Heart right ventricle (tissue), 16 donors: Measurements from ENCODE around the gene NCBP3. TPM values are rescaled to one million over a fixed set of nuclear protein-coding genes. Genes with fewer than 3 reads are reported as not detected.

Source experiments
- ATAC-seq, 8 donors: fragments of 200-7000 bp; cut with Tn5 transposase; one replicate each; pipeline ENCODE4 v1.9.1; 2020; ENCODE audit warnings: mild to moderate bottlenecking in 8 of 8, moderate library complexity in 8 of 8, moderate number of reproducible peaks in 1 of 8
- DNase-seq, 2 donors: peaks; one replicate each; pipeline ENCODE4 v3.0.0-alpha.2; 2020
- H3K27ac ChIP-seq, 10 donors: fragments of 200-600 bp; sonication (generic) in 2 of 10; one replicate each; pipeline versions ENCODE4 v1.5.0 to v1.8.0; 2020 to 2022; ENCODE audit warnings: mild to moderate bottlenecking in 3 of 10
- H3K27me3 ChIP-seq, 7 donors: fragments of 200-600 bp; one replicate each; pipeline ENCODE4 v1.8.0; 2021 to 2022; ENCODE audit warnings: mild to moderate bottlenecking in 2 of 7
- H3K36me3 ChIP-seq, 9 donors: fragments of 200-600 bp; sonication (generic) in 1 of 9; one replicate each; pipeline versions ENCODE4 v1.5.0 to v1.8.0; 2020 to 2022; ENCODE audit warnings: mild to moderate bottlenecking in 2 of 9
- H3K4me1 ChIP-seq, 9 donors: fragments of 200-600 bp; sonication (generic) in 1 of 9; one replicate each; pipeline versions ENCODE4 v1.5.0 to v1.8.0; 2020 to 2022; ENCODE audit warnings: mild to moderate bottlenecking in 4 of 9
- H3K4me3 ChIP-seq, 10 donors: fragments of 200-600 bp; sonication (generic) in 2 of 10; one replicate each; pipeline versions ENCODE4 v1.5.0 to v1.8.0; 2020 to 2022; ENCODE audit warnings: mild to moderate bottlenecking in 7 of 10, moderate library complexity in 2 of 10
- H3K9me3 ChIP-seq, 11 donors: fragments of 200-600 bp in 10 of 11; sonication (generic) in 2 of 11; one replicate each; pipeline versions ENCODE4 v1.5.0 to v1.8.0; 2013 to 2022; ENCODE audit warnings: mild to moderate bottlenecking in 2 of 11, control low read depth in 1 of 11, moderate library complexity in 1 of 11
- CTCF ChIP-seq, 9 donors: fragments of 200-600 bp; sonication (generic) in 2 of 9; IDR thresholded peaks; one replicate each; pipeline versions ENCODE4 v1.5.0 to v1.8.0; 2021 to 2022; ENCODE audit warnings: antibody characterized with exemption in 9 of 9, mild to moderate bottlenecking in 5 of 9, moderate library complexity in 1 of 9
- WGBS, 2 donors: extraction: QIAGEN DNeasy Blood & Tissue Kit; methylation state at CpG; one replicate each; pipeline ENCODE4 v1.1.7; 2013; ENCODE audit warnings: inconsistent platforms in 1 of 2; 5-methylcytosine and 5-hydroxymethylcytosine counted together
- intact Hi-C, 10 donors: fragments of 100-400 bp; cut with DNase I; formaldehyde crosslinking; loops; one replicate each; pipeline versions ENCODE4 v1.11.1 to v1.14.2; 2022
- polyA plus RNA-seq, 2 donors: library from polyadenylated mRNA; stranded (reverse); fragments of 200-250 nt; gene quantifications; one replicate each; pipeline ENCODE4 v1.2.3, GENCODE V29; 2013
- total RNA-seq, 10 donors: library from RNA; stranded (reverse); fragmentation: NEBNext Ultra II Directional in 3 of 10; extraction: Animal tissue kit (Norgen Biotek cat#: 25700) in 3 of 10; gene quantifications; one replicate each; pipeline versions ENCODE4 v1.2.1 to v1.2.4, GENCODE V29; 2021 to 2023
- donor health status: Arrhythmogenic right ventricular cardiomyopathy.
- donor health status: ischemic (EF 13 %, LVEDD 7.1; RV severe dilation, severe dysfunction).
- donor health status: healthy with polysubstance abuse.
- donor health status: DM: no; HTN: yes; CAD: no.
- donor health status: DM: no; HTN: no; CAD: no.
- donor health status: ischemic (EF 25% LVEDD 6.9; RV normal size, moderate dysfunction).
- donor health status: ischemic (EF 25% LVEDD 5.7; RV mildly dilated, moderate dysfunction).
- donor health status: healthy.
- donor health status: DM: yes; HTN: yes; CAD: no.
- donor health status: Ischemic cardiomyopathy.
- donor health status: ischemic (EF 35%, LVEDD 5.7; RV mildly dilated, moderate dysfunction).
- donor health status: nonischemic (EF 11% LVEDD 7.7; RV severe dilation, severe dysfunction).
- donor health status: DM: yes; HTN: yes; CAD: no.
- donor health status: PGD.
- donor health status: ischemic (EF 29% LVEDD 5.4; RV normal size, mild dysfunction).
- donor health status: nonischemic (EF 23%, LVEDD 6.1; RV moderate dilation, normal function).

The NCBP3 gene
- total and polyA plus RNA-seq, 12 donors: 7.3 to 30.9 (median 21.0) TPM

- Histone ChIP-seq H3K4me3 (peak overlapping the region in 9 of 10 donors; percentile 69 to 94 (median 78)), H3K27ac (peak overlapping the region in 4 of 10 donors; percentile 10 to 89 (median 51)), H3K9me3 (no peaks in the 10 kb centered on the region), H3K36me3 (no peaks in the 10 kb centered on the region), H3K4me1 (peaks cover 27 to 93% (median 81%) of the 10 kb centered on the region in 9 donors), H3K27me3 (no peaks in the 10 kb centered on the region)
- no peak for TF ChIP-seq CTCF (IDR thresholded peaks at IDR 0.05)
- WGBS, 2 donors: 51 to 58% methylated on average over 10 to 12 of the region's 12 CpGs
- no peak for ATAC-seq
- intact Hi-C loops: no loop called here
- no peak for DNase-seq
Observed at GRCh38 chr17:3891626-3892094, 45.6 kb upstream of the NCBP3 start.

- Histone ChIP-seq H3K36me3 (no peaks in the 10 kb centered on the region), H3K4me1 (peaks cover 27 to 95% (median 85%) of the 10 kb centered on the region in 9 donors), H3K4me3 (no peak overlapping the region), H3K9me3 (no peaks in the 10 kb centered on the region), H3K27me3 (no peaks in the 10 kb centered on the region), H3K27ac (peak overlapping the region in 4 of 10 donors; percentile 48 to 88 (median 61))
- intact Hi-C loops: no loop called here
- no peak for TF ChIP-seq CTCF (IDR thresholded peaks at IDR 0.05)
- ATAC-seq: no peak
- DNase-seq: no peak
- WGBS, 2 donors: 77 to 89% methylated on average over 4 of the region's 4 CpGs
Observed at GRCh38 chr17:3890878-3891219, 44.8 kb upstream of the NCBP3 start.

DNA sequence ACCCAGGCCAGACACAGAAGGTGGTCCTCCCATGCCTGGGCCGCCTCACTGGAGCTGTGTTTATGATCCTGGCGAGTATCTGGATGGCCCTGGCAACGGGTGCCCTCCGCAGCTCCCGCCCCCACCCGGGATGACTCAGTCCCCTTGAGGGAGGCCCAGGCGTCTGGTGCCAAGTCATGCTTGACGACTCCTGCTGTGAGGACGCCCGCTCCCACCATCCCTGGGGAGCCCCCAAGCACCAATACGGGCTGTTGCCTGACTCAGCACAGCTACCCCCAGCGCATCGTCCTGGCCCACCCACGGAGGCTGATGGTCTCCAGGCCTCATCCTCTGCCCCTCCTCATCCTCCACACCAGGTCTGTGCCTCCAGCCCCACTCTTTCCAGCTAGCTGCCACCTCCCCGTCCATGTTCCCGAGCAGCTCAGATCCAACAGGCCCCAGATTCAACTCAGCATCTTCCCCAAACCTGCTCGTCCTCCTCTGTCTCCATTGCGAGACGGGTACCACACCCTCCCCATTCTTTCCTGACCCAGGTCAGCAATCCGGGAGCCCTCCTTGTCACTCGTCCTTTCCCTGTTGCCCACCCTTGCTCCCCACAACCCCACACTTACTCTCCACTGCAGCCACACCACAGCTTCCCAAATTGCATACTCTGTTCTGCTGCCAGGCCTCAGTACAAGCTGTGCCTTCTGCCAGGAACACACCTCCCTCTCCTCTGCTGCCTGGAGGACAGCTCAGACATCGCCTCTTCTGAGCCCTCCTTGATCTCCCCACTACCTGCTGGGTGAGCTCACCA is 44.2 kb upstream of the NCBP3 start:
- peak in 4 of 8 donors; percentile 7 to 29 (median 16) for ATAC-seq
- intact Hi-C loops: no loop called here
- TF ChIP-seq CTCF (IDR thresholded peaks at IDR 0.05): no peak
- DNase-seq: peak; percentile 62 to 72
- Histone ChIP-seq H3K9me3 (no peaks in the 10 kb centered on the region), H3K27ac (peak overlapping the region in 7 of 10 donors; percentile 30 to 88 (median 62)), H3K4me1 (peaks cover 27 to 93% (median 82%) of the 10 kb centered on the region in 9 donors), H3K4me3 (no peak overlapping the region), H3K27me3 (no peaks in the 10 kb centered on the region), H3K36me3 (peaks cover 0 to 2% (median 0%) of the 10 kb centered on the region in 9 donors)
- WGBS, 2 donors: 65 to 78% methylated on average over 22 of the region's 22 CpGs

- TF ChIP-seq CTCF (IDR thresholded peaks at IDR 0.05): no peak
- Histone ChIP-seq H3K27me3 (no peaks in the 10 kb centered on the region), H3K27ac (peak overlapping the region in 8 of 10 donors; percentile 30 to 93 (median 80)), H3K36me3 (peaks cover 0 to 10% (median 1%) of the 10 kb centered on the region in 9 donors), H3K4me1 (peaks cover 24 to 86% (median 74%) of the 10 kb centered on the region in 9 donors), H3K9me3 (no peaks in the 10 kb centered on the region), H3K4me3 (no peak overlapping the region)
- no peak for ATAC-seq
- WGBS, 2 donors: 82 to 90% methylated on average over 17 of the region's 17 CpGs
- DNase-seq: no peak
- intact Hi-C loops: no loop called here
Observed at GRCh38 chr17:3889325-3890012, 43.4 kb upstream of the NCBP3 start.
